SU-DHL-6 (cell line): ENCODE measurements around the gene MACC1.

Experiments used
- H2AFZ ChIP-seq: fragments of 200-600 bp; sonication (generic); 2 replicates; pipeline ENCODE4 v1.6.1; 2014; ENCODE audit warnings: low read depth, mild to moderate bottlenecking, moderate library complexity, mixed read lengths, antibody characterized with exemption, low read length; ENCODE audit not compliant: severe bottlenecking
- H3F3A ChIP-seq: fragments of 200-600 bp; shearing (Covaris generic); 2 replicates; pipeline ENCODE4 v1.6.0; 2016; ENCODE audit warnings: antibody characterized with exemption, mild to moderate bottlenecking; ENCODE audit not compliant: insufficient read depth
- H3K27ac ChIP-seq: fragments of 200-600 bp; sonication (generic); 2 replicates; pipeline ENCODE4 v1.5.1; 2016; ENCODE audit warnings: low read depth, mild to moderate bottlenecking, low read length, moderate library complexity, mixed read lengths
- H3K27me3 ChIP-seq: fragments of 200-600 bp; sonication (generic), shearing (Covaris generic); 2 replicates; pipeline ENCODE4 v1.6.0; 2014; ENCODE audit warnings: mild to moderate bottlenecking, low read length
- H3K36me3 ChIP-seq: fragments of 200-600 bp; sonication (generic); 2 replicates; pipeline ENCODE4 v1.6.1; 2014; ENCODE audit warnings: mild to moderate bottlenecking, low read length, mixed read lengths
- H3K4me2 ChIP-seq: fragments of 300-600, 200-600 bp; shearing (Covaris generic), sonication (generic); 2 replicates; pipeline ENCODE4 v1.6.0; 2014; ENCODE audit warnings: low read length, low read depth, mild to moderate bottlenecking; ENCODE audit not compliant: poor library complexity, severe bottlenecking
- H3K4me3 ChIP-seq: fragments of 200-600 bp; sonication (generic); 2 replicates; pipeline ENCODE4 v1.5.1; 2014; ENCODE audit warnings: antibody characterized with exemption, low read length, mild to moderate bottlenecking, mixed read lengths; ENCODE audit not compliant: insufficient read depth, poor library complexity, severe bottlenecking
- H3K79me2 ChIP-seq: fragments of 200-600 bp; sonication (generic); 2 replicates; pipeline ENCODE4 v1.6.1; 2014; ENCODE audit warnings: mild to moderate bottlenecking, low read length, moderate library complexity; ENCODE audit not compliant: insufficient read depth
- H3K9ac ChIP-seq: fragments of 200-600 bp; sonication (generic); 2 replicates; pipeline ENCODE4 v1.7.0; 2014; ENCODE audit warnings: mild to moderate bottlenecking, low read length
- H3K9me2 ChIP-seq: fragments of 200-600 bp; sonication (generic); replicated peaks from 2 replicates; pipeline ENCODE4 v1.6.1; 2014; ENCODE audit warnings: low read length; ENCODE audit not compliant: insufficient read depth
- H3K9me3 ChIP-seq: fragments of 200-600 bp; sonication (generic); 2 replicates; pipeline ENCODE4 v1.6.1; 2014; ENCODE audit warnings: low read length, mixed read lengths; ENCODE audit not compliant: insufficient read depth
- H4K20me1 ChIP-seq: fragments of 200-600 bp; sonication (generic); 2 replicates; pipeline ENCODE4 v1.6.1; 2014; ENCODE audit warnings: low read depth, mild to moderate bottlenecking, antibody characterized with exemption, low read length, moderate library complexity, mixed read lengths
- EZH2phosphoT487 ChIP-seq: fragments of 200-600 bp; sonication (generic), shearing (Covaris generic); conservative IDR thresholded peaks from 2 replicates; pipeline ENCODE4 v1.6.1; 2018; ENCODE audit warnings: mild to moderate bottlenecking, antibody characterized with exemption, low read length, moderate library complexity, mixed read lengths
- TF ChIP-seq, protein P1 (sequence below): fragments of 200-600 bp; sonication (generic); IDR thresholded peaks from one replicate; pipeline ENCODE4 v1.5.1; 2017; ENCODE audit warnings: antibody characterized with exemption, mild to moderate bottlenecking, low read length, moderate library complexity; ENCODE audit not compliant: insufficient read depth, poor library complexity, severe bottlenecking

MACC1 gene

DNA sequence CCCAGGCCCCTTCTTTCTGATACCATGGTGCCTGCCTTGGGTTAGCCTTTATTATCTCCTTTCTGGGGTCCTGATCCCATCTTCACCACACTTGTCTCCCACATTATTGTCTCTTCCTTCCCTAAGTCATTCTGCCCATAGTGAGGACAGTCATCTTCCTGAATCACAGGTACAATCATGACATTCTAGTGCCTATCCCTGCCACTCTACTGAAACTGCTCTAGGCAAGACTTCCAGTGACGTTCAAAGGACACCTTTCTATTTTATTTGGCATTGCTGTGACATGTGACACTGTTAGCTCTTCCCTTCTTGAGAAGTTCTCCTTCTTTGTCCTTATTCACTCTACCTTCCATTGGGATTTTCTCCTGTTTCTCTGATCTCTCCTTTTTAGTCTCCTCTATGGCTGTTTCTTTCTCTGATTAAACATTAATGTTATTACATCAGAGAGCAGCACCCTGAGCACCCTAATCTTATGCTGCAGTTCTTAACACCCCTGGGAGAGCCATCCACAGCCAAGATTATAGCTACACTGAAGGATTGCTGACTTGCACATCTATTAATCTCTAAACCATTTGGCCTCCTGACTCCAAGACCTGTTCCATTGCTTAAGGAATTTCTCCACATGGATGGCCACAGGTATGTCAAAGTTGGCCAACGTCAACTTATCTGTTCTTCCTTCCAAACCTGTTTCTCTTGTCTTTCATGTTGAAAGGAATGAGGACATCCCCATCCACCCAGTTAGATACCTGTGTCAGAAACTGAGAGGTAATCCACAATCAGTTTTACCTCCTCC lies 10.9 kb downstream of the MACC1 start:
- H4K20me1 ChIP-seq = no peaks in the 10 kb centered on the region
- H3K27me3 ChIP-seq = no peaks in the 10 kb centered on the region
- TF ChIP-seq EZH2phosphoT487 = no peak
- TF ChIP-seq, protein P1, sequence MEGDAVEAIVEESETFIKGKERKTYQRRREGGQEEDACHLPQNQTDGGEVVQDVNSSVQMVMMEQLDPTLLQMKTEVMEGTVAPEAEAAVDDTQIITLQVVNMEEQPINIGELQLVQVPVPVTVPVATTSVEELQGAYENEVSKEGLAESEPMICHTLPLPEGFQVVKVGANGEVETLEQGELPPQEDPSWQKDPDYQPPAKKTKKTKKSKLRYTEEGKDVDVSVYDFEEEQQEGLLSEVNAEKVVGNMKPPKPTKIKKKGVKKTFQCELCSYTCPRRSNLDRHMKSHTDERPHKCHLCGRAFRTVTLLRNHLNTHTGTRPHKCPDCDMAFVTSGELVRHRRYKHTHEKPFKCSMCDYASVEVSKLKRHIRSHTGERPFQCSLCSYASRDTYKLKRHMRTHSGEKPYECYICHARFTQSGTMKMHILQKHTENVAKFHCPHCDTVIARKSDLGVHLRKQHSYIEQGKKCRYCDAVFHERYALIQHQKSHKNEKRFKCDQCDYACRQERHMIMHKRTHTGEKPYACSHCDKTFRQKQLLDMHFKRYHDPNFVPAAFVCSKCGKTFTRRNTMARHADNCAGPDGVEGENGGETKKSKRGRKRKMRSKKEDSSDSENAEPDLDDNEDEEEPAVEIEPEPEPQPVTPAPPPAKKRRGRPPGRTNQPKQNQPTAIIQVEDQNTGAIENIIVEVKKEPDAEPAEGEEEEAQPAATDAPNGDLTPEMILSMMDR = no peak
- H3K79me2 ChIP-seq = peaks cover 93% of the 10 kb centered on the region
- no peak overlapping the region for H3K4me2 ChIP-seq
- no peak overlapping the region for H3K9ac ChIP-seq
- no peak overlapping the region for H2AFZ ChIP-seq
- no peaks in the 10 kb centered on the region for H3K9me2 ChIP-seq
- H3F3A ChIP-seq = peaks cover 11% of the 10 kb centered on the region; the same call in 1 of the 2 replicates
- H3K27ac ChIP-seq = no peak overlapping the region
- H3K9me3 ChIP-seq = peaks cover 26% of the 10 kb centered on the region; the same call in 1 of the 2 replicates
- H3K4me3 ChIP-seq = no peak overlapping the region
- H3K36me3 ChIP-seq = peaks cover 25% of the 10 kb centered on the region

DNA sequence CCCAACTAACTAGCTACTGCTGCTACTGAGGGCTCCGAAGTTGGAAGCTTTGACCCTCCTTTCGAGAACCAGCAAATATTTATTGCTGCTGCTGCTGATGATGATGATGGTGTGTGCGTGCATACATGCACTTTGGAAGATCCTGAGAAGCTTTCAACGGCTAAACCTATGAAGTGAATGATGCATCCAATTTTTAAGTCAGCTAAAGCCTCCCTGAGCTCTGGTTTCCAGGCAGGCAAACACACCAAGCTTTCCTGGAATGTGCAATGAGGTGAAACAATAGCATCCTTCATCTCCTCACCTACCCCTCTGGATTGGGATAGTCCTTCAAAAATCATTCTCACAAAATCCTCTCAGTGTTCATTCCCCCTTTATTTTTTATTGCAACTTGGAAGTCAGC lies 13.9 kb downstream of the MACC1 start:
- Histone ChIP-seq H3K9me2 (no peaks in the 10 kb centered on the region), H3K27ac (no peak overlapping the region), H3K27me3 (no peaks in the 10 kb centered on the region), H3F3A (peaks cover 38% of the 10 kb centered on the region), H3K4me2 (no peak overlapping the region), H4K20me1 (no peaks in the 10 kb centered on the region), H3K36me3 (no peaks in the 10 kb centered on the region; the same call in 1 of the 2 replicates), H3K9me3 (peaks cover 4% of the 10 kb centered on the region; the same call in 1 of the 2 replicates), H2AFZ (no peak overlapping the region), H3K4me3 (no peak overlapping the region), H3K9ac (no peak overlapping the region), H3K79me2 (peaks cover 88% of the 10 kb centered on the region)
- TF ChIP-seq, protein P1 = no peak
- TF ChIP-seq EZH2phosphoT487 = no peak

DNA sequence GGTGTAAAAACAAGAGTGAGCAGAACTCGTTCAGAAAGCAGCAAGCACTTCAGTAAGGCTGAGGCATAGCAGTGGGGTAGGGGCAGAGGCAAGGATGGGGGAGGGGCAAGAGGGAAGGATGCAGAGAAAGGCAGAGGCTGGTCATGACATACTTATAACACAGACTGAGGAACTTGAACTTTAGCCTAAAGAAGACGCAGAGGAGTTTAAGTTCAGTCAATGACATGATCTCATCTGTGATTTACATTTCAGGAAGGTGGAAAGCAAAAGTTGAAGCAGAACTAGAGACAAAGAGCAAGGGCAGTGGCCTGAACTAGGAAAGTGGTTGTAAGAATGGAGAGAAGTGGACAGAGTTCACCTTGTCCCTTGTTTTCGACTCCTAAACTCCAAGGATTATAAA lies 15.8 kb downstream of the MACC1 start:
- TF ChIP-seq, protein P1 = no peak
- TF ChIP-seq EZH2phosphoT487 = no peak
- peak overlapping the region; percentile 63 for H3K4me2 ChIP-seq
- H2AFZ ChIP-seq = no peak overlapping the region
- H3K4me3 ChIP-seq = no peak overlapping the region
- peak overlapping the region; percentile 82 for H3K27ac ChIP-seq
- no peaks in the 10 kb centered on the region for H3K9me3 ChIP-seq
- H3K9me2 ChIP-seq = no peaks in the 10 kb centered on the region
- peak overlapping the region; percentile 11; the same call in 1 of the 2 replicates for H3K9ac ChIP-seq
- peaks cover 8% of the 10 kb centered on the region for H3K36me3 ChIP-seq
- no peaks in the 10 kb centered on the region for H4K20me1 ChIP-seq
- H3F3A ChIP-seq = peaks cover 38% of the 10 kb centered on the region
- no peaks in the 10 kb centered on the region for H3K27me3 ChIP-seq
- peaks cover 87% of the 10 kb centered on the region for H3K79me2 ChIP-seq
